Breast epithelium (tissue), 3 donors: Measurements from ENCODE around the gene GAS1.

Experiments
- CTCF ChIP-seq, 3 donors: fragments of 450-650 bp; IDR thresholded peaks; one replicate each; pipeline ENCODE4 v1.5.1; 2016 to 2017; ENCODE audit warnings: antibody characterized with exemption in 3 of 3, mild to moderate bottlenecking in 3 of 3, moderate library complexity in 3 of 3
- POLR2A ChIP-seq: fragments of 450-650 bp; IDR thresholded peaks from one replicate; pipeline ENCODE4 v1.6.1; 2016; ENCODE audit warnings: antibody characterized with exemption, mild to moderate bottlenecking, moderate library complexity
- POLR2AphosphoS5 ChIP-seq, 3 donors: sonication (generic); formaldehyde crosslinking; IDR thresholded peaks; one replicate each; pipeline ENCODE4 v1.6.1; 2017; ENCODE audit warnings: antibody characterized with exemption in 3 of 3

- TF ChIP-seq CTCF (IDR thresholded peaks at IDR 0.05): no peak
- no peak for TF ChIP-seq POLR2AphosphoS5 (IDR thresholded peaks at IDR 0.05)
- no peak for TF ChIP-seq POLR2A
These were observed 21.6 kb downstream of the GAS1 start for GRCh38 chr9:86925686-86926085.
